Left lung (tissue), 10 donors: ENCODE measurements around the gene CCDC33. TPM values are rescaled to one million over a fixed set of nuclear protein-coding genes. Genes with fewer than 3 reads are reported as not detected.

Source experiments
- ATAC-seq: fragments of 200-7000 bp; cut with Tn5 transposase; one replicate; pipeline ENCODE4 v1.9.1; 2020; ENCODE audit warnings: moderate library complexity
- DNase-seq, 4 donors: peaks; one replicate each; pipeline ENCODE4 v3.0.0-alpha.2; 2013 to 2020
- H3K27ac ChIP-seq, 2 donors: fragments of 200-600 bp; sonication (generic) in 1 of 2; one replicate each; pipeline versions ENCODE4 v1.5.0 to v1.8.0; 2020 to 2021
- H3K27me3 ChIP-seq, 2 donors: fragments of 200-600 bp; sonication (generic) in 1 of 2; one replicate each; pipeline versions ENCODE4 v1.5.0 to v1.8.0; 2020 to 2021
- H3K36me3 ChIP-seq, 2 donors: fragments of 200-600 bp; sonication (generic) in 1 of 2; one replicate each; pipeline versions ENCODE4 v1.5.0 to v1.8.0; 2020 to 2021
- H3K4me1 ChIP-seq, 2 donors: fragments of 200-600 bp; one replicate each; pipeline ENCODE4 v1.8.0; 2021
- H3K4me3 ChIP-seq, 2 donors: fragments of 200-600 bp; sonication (generic) in 1 of 2; one replicate each; pipeline versions ENCODE4 v1.5.0 to v1.8.0; 2020 to 2021; ENCODE audit warnings: mild to moderate bottlenecking in 1 of 2
- H3K9me3 ChIP-seq, 2 donors: fragments of 200-600 bp; sonication (generic) in 1 of 2; one replicate each; pipeline versions ENCODE4 v1.5.0 to v1.8.0; 2020 to 2021
- intact Hi-C, 2 donors: fragments of 100-400 bp; cut with DNase I; formaldehyde crosslinking; loops; one replicate each; pipeline versions ENCODE4 v1.11.2 to v1.14.2; 2022
- polyA plus RNA-seq, 6 donors: library from polyadenylated mRNA; unstranded; fragments of 120-200 nt; gene quantifications; one replicate each; pipeline ENCODE4 v1.2.1, GENCODE V29; 2013; ENCODE audit not compliant: insufficient read length in 6 of 6
- total RNA-seq, 2 donors: library from RNA; stranded (reverse); fragmentation: NEBNext Ultra II Directional; extraction: Animal tissue kit (Norgen Biotek cat#: 25700); gene quantifications; one replicate each; pipeline ENCODE4 v1.2.1, GENCODE V29; 2021
- TF ChIP-seq, protein P1 (sequence below), 2 donors: fragments of 200-600 bp; sonication (generic) in 1 of 2; IDR thresholded peaks; one replicate each; pipeline versions ENCODE4 v1.5.0 to v1.8.0; 2021; ENCODE audit warnings: antibody characterized with exemption in 2 of 2
- donor health status: DM: no; HTN: yes; CAD: no.
- donor health status: DM: no; HTN: no; CAD: no.

CCDC33 gene
- total and polyA plus RNA-seq, 8 donors = 1.00 to 3.2 (median 1.9) TPM; not detected in 1

DNA sequence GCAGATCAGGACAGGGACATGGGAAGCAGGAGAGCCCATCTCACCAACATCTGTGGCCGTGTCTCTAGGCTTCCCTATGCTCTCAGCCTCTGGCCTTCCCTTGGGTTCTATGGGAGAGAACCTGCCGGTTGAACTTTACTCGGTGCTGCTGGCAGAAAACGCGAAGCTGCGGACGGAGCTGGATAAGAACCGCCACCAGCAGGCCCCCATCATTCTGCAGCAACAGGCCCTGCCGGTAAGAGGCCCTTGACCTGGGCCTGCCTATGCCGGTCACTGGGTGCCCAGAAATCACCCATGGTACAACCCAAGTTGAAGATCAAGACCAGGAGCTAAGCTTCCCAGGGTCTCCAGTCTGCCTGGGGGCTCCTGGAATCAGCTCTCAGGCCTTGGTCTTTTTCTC lies 96.5 kb downstream of the CCDC33 start:
- TF ChIP-seq, protein P1, sequence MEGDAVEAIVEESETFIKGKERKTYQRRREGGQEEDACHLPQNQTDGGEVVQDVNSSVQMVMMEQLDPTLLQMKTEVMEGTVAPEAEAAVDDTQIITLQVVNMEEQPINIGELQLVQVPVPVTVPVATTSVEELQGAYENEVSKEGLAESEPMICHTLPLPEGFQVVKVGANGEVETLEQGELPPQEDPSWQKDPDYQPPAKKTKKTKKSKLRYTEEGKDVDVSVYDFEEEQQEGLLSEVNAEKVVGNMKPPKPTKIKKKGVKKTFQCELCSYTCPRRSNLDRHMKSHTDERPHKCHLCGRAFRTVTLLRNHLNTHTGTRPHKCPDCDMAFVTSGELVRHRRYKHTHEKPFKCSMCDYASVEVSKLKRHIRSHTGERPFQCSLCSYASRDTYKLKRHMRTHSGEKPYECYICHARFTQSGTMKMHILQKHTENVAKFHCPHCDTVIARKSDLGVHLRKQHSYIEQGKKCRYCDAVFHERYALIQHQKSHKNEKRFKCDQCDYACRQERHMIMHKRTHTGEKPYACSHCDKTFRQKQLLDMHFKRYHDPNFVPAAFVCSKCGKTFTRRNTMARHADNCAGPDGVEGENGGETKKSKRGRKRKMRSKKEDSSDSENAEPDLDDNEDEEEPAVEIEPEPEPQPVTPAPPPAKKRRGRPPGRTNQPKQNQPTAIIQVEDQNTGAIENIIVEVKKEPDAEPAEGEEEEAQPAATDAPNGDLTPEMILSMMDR (IDR thresholded peaks at IDR 0.05) = no peak
- no peak overlapping the region for H3K4me3 ChIP-seq
- intact Hi-C loops = no loop called here
- H3K27ac ChIP-seq = no peak overlapping the region
- H3K27me3 ChIP-seq = no peaks in the 10 kb centered on the region
- H3K4me1 ChIP-seq = no peaks in the 10 kb centered on the region
- no peaks in the 10 kb centered on the region for H3K9me3 ChIP-seq
- H3K36me3 ChIP-seq = no peaks in the 10 kb centered on the region
- ATAC-seq (no peak), DNase-seq (no peak)

DNA sequence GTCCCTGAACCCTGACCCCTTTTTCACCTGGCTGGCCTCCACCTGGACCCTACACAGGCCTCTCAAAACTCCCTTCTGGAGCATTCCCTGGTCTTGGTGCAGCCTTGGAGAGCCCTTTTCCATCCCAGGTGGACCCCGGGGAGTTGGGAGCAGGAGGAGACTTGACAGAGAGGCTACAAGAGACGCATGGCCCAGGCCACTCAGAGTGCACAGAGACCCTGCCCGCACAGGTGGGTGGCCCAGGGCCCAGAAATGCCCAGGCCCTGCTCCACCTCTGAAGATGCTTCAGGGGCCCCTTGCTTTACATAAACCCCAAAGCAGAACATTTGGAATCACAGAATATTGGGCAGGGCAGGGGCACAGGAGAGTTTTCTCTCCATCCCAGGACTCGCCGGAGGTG lies 97.0 kb downstream of the CCDC33 start:
- Histone ChIP-seq H3K36me3 (no peaks in the 10 kb centered on the region), H3K27ac (no peak overlapping the region), H3K4me3 (no peak overlapping the region), H3K27me3 (no peaks in the 10 kb centered on the region), H3K9me3 (no peaks in the 10 kb centered on the region), H3K4me1 (no peaks in the 10 kb centered on the region)
- DNase-seq = no peak
- intact Hi-C loops = no loop called here
- ATAC-seq = no peak
- TF ChIP-seq, protein P1 (IDR thresholded peaks at IDR 0.05) = no peak

DNA sequence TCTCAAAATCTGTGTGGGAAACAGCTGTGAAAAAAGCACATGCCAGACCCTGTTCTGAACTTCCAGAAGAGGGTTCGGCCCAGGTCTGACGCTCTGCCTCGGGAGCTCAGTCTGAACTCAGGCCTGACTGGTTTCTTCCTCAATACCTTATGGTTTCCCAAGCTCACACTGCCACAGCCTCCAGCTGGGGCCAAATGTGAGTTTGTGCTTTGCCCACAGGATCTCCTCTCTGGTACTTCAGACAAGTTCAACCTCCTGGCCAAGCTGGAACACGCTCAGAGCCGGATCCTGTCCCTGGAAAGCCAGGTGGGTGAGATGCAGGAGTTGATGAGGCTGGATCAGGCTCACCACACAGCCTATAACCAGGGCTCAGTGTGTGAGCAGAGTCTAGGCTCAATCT lies 97.5 kb downstream of the CCDC33 start:
- intact Hi-C loops = no loop called here
- Histone ChIP-seq H3K9me3 (no peaks in the 10 kb centered on the region), H3K27me3 (no peaks in the 10 kb centered on the region), H3K27ac (no peak overlapping the region), H3K4me1 (no peaks in the 10 kb centered on the region), H3K4me3 (no peak overlapping the region), H3K36me3 (no peaks in the 10 kb centered on the region)
- no peak for ATAC-seq
- no peak for DNase-seq
- TF ChIP-seq, protein P1 (IDR thresholded peaks at IDR 0.05) = no peak

DNA sequence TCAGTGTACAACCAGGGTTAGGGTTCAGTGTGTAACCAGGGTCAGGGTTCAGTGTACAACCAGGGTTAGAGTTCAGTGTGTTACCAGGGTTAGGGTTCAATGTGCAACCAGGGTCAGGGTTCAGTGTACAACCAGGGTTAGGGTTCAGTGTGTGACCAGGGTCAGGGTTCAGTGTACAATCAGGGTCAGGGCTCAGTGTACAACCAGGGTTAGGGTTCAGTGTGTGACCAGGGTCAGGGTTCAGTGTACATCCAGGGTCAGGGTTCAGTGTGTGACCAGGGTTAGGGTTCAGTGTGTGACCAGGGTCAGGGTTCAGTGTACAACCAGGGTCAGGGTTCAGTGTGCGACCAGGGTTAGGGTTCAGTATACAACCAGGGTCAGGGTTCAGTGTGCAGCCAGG lies 98.0 kb downstream of the CCDC33 start:
- Histone ChIP-seq H3K4me1 (no peaks in the 10 kb centered on the region), H3K9me3 (no peaks in the 10 kb centered on the region), H3K27me3 (no peaks in the 10 kb centered on the region), H3K4me3 (no peak overlapping the region), H3K36me3 (no peaks in the 10 kb centered on the region), H3K27ac (no peak overlapping the region)
- no peak for ATAC-seq
- intact Hi-C loops = no loop called here
- TF ChIP-seq, protein P1 (IDR thresholded peaks at IDR 0.05) = no peak
- no peak for DNase-seq

DNA sequence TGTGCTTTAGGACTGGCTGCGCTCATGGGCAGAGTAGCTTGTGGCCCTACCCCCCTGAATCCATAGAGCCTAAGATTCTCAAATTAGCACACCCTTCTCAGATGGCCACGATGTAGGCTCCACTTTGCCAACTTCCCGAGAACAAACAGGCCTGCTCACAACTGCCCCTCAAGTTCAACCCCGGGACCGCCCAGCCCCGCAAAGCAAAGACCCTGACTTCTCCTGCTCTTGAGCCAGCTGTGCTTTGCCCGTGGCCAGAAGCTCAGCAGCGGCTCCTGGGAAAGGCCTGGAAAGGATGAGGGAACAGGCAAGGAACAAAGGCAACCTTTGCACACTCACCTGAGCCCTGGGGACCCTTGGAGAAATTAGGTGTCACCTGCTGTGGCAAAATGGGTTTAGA lies 99.3 kb downstream of the CCDC33 start:
- DNase-seq (no peak), ATAC-seq (no peak)
- intact Hi-C loops = no loop called here
- TF ChIP-seq, protein P1 (IDR thresholded peaks at IDR 0.05) = no peak
- peaks cover 0 to 9% of the 10 kb centered on the region in 2 donors for H3K4me1 ChIP-seq
- no peak overlapping the region for H3K4me3 ChIP-seq
- H3K27me3 ChIP-seq = no peaks in the 10 kb centered on the region
- no peaks in the 10 kb centered on the region for H3K9me3 ChIP-seq
- no peaks in the 10 kb centered on the region for H3K36me3 ChIP-seq
- no peak overlapping the region for H3K27ac ChIP-seq
